Astrocyte of the cerebellum (primary cell): ENCODE results near the gene VASH1.
"Not testable (repeated sequence)": the region's sequence is repeated elsewhere in the genome, so short reads cannot be mapped to it uniquely, and the experiment has no call there.

Source experiments
- DNase-seq: peaks from one replicate; pipeline ENCODE4 v3.0.0-alpha.2; 2011; ENCODE audit warnings: low read depth
- H3K4me3 ChIP-seq: 2 replicates; pipeline ENCODE4 v1.5.1; 2011; ENCODE audit warnings: mild to moderate bottlenecking, low read depth, low read length, moderate library complexity
- CTCF ChIP-seq: IDR thresholded peaks from 2 replicates; pipeline ENCODE4 v1.5.1; 2012; ENCODE audit warnings: low read length, low read depth, moderate library complexity, mild to moderate bottlenecking; ENCODE audit errors: missing control alignments
- in situ Hi-C: cut with HindIII; loops from 2 replicates; pipeline ENCODE4 v1.10.0; 2017; ENCODE audit warnings: low sequenced_read_pairs

VASH1 gene

DNA sequence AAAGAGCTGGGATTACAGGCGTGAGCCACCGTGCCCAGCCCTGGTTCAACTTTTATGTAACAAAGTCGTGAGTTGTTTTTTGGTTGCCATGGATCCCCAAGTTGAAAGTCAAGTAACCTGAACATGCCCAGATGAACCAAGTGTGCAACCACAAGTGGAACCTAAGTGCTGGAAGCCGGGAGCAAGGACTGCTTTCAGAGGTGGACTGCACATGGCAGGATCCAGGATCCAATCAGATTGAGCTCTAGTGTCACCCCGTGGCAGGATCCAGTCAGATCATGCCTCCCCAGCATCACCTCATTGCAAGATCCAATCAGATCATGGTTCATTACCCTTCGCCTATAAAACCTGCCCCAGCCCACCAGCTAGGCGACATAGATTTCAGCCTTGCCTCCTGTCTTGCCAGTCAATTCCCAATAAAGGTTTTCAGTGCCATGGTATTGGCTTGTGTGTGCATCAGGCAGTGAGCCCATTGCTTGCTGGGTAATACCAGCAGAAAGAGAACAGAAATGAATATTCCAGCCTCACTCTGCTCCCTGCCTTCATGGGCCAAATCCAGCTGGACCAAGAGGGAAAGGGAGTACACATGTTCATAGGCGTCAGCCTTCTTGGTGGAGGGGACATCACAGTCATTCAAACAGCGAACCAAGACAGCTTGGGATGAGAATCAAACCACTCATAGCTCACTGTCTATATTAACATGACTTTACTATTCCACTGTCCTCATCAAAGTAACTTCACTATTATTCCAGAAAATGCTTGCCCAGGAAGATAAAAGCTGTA lies 43.6 kb upstream of the VASH1 start:
- DNase-seq: no peak
- no peak for TF ChIP-seq CTCF
- no peak overlapping the region for H3K4me3 ChIP-seq
- in situ Hi-C loops: no loop called here

GRCh38 chr14:76718306-76719040 lies 42.8 kb upstream of the VASH1 start:
- in situ Hi-C loops: no loop called here
- DNase-seq: no peak

GRCh38 chr14:76719666-76720065 lies 41.6 kb upstream of the VASH1 start:
- no peak for TF ChIP-seq CTCF
- no peak for DNase-seq
- in situ Hi-C loops: no loop called here
- H3K4me3 ChIP-seq: no peak overlapping the region

More at GRCh38 chr14:76718306-76719040, 42.8 kb upstream of the VASH1 start:
- H3K4me3 ChIP-seq: no peak overlapping the region
- TF ChIP-seq CTCF: no peak

DNA sequence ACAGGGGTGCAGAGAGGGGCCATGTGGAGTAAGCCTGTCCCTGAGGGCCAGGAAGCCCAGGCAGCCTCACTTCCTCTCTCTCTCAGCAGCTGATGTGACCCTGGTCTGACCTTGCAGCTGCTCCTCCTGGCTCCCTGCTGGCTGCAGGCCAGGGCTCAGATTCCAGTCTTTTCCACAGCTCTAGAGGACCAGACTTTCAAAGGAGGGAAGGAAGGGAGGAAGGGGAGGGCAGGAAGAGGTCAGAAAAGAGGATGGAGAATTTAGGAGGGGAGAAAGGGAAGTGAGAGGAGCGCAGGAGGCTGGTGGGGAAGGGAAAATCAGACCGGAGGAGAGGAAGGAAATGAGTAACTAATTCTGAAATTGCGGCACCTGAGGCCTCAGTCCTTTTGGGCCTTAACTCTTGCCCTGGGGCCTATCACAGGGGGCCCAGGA lies 40.9 kb upstream of the VASH1 start:
- no peak for TF ChIP-seq CTCF
- H3K4me3 ChIP-seq: no peak overlapping the region
- no peak for DNase-seq
- in situ Hi-C loops: no loop called here

DNA sequence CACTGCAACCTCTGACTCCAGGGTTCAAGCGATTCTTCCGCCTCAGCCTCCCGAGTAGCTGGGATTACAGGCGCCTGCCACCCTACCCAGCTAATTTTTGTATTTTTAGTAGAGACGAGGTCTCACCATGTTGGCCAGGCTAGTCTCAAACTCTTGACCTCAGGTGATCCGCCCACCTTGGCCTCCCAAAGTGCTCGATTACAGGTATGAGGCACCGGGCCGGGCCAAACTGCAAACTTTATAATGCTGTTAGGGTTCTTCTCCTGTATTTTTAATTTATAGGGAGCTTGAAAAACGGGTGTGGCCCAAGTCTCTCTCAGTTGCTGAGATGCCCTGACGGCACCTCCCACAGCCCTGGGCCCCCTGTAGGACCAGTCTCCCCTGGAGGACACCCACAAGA lies 39.8 kb upstream of the VASH1 start:
- DNase-seq, in situ Hi-C loops, H3K4me3 ChIP-seq: not testable (repeated sequence)

- no peak for DNase-seq
- TF ChIP-seq CTCF: no peak
- no peak overlapping the region for H3K4me3 ChIP-seq
- in situ Hi-C loops: no loop called here
Measured at GRCh38 chr14:76724651-76725550, 36.4 kb upstream of the VASH1 start.
